Measurements from ENCODE around the gene RAD51B.

GRCh38 chr14:68510201-68511128, 690.9 kb downstream of the RAD51B start:
- TF ChIP-seq EZH2 (IDR thresholded peaks at IDR 0.05) (no peak), POLR2AphosphoS5 (IDR thresholded peaks at IDR 0.05; ENCODE audit: borderline replicate concordance, low read depth, low read length) (no peak)
